Cortex of kidney (tissue), 1 donor: ENCODE data around the gene EPHB2.

Experiments used
- DNase-seq: peaks from one replicate; lab custom pipeline; 2025; lab: John Stamatoyannopoulos, UW

Gene EPHB2

GRCh38 chr1:22803833-22804232 lies 93.2 kb downstream of the EPHB2 start:
- DNase-seq: no peak

DNA sequence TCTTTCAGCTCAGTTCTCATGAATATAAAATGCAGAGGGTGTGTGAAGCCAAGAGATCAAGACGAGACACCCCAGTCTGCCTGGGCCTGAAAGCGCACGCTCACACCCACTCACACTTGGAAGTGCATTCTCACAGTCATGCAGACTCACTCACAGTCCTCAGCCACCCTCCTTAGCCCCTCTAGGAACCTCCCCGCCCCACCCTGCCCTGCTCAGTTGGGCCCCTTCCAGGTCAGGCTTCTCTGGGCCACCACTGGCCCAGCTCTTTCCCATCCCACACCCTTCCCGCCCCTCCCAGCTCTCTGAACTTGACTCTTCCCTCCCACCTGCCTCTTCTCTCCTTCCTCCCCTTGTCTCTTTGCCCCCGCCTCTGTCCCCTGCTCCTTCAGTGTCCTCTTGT lies 93.8 kb downstream of the EPHB2 start:
- DNase-seq: no peak

GRCh38 chr1:22804969-22805671 lies 94.5 kb downstream of the EPHB2 start:
- no peak for DNase-seq

DNA sequence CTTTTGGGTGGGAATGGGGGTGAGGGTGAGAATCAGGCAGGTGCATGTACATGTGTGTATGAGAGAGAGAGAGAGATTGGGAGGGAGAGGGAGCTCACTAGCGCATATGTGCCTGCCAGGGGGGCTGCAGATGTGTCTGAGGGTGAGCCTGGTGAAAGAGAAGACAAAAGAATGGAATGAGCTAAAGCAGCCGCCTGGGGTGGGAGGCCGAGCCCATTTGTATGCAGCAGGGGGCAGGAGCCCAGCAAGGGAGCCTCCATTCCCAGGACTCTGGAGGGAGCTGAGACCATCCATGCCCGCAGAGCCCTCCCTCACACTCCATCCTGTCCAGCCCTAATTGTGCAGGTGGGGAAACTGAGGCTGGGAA lies 95.0 kb downstream of the EPHB2 start:
- no peak for DNase-seq

GRCh38 chr1:22806584-22806983 lies 95.9 kb downstream of the EPHB2 start:
- no peak for DNase-seq

DNA sequence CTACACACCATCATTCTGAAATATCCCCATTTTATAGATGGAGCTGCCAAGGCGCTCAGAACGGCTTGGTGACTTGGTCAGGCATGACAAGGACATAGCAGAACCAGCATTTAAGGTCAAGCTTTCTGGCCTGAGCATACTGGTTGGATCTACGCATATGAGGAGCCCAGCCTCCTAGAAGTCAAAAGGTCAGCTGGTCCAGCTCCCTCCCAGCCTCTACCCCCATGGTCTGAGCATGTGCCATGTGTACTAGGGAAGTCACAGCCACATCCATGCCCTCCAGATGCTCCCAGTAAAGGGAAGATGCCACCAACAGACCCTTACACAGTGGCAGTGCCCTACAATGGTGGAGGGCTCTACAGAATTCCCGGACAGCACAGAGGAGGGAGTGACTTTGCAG lies 96.7 kb downstream of the EPHB2 start:
- no peak for DNase-seq

DNA sequence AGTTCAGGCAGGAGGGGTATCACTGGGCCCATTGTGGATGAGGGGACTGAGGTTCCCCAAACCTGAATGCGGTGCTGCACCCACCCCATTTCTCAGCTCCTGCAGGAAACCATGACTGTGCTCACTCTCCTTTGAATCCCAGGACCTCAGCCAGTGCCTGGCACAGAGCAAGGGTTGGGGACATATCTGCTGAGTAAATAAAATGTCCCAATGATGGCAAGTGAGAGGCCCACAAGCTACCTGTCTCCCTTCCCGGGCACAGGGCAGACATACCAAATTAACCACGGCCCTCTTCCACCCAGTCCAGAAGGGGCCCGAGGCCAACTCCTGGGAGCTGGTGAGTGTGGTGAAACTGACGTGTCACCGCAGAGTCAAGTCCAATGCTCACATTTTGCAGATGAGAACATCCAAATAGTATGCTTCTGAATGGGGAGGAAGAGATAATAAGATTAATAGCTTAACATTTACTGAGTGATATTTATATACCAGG lies 97.6 kb downstream of the EPHB2 start:
- no peak for DNase-seq

DNA sequence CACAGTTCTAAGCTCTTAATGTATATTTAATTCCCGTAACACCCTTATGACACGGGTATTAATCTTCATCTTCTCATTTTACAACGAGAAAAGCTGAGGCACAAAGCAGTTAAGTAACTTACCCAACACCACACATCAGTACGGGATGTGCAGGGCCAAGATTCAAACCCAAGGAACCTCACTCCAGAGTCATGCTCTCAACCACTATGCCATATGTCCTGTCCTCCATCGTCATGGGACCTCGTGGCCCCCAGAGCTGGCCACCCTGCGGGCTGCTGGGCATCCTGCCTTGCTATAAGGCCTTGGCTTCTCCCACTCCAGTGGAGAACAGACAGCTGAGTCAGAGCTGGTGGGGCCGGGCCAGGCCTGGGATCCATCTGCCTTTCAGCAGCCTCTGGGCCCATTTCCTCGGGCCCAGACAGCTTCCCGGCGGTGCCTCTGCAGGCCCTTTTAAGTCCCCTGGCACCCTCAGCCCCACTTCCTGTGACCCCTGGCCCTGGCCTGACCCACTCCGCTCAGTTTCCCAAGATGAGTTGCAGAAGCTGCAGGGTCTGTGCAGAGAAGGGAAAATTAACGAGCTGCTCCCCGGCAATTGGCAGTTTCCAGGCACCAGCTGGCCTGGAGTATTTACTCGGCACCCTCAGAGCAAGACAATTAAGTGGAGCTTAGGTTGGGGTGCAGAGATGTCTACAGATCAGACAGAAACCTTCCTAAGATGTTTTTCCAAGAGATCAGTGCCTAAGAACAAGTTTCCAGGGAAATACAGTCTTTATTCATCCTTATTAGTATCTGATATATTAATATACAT lies 98.2 kb downstream of the EPHB2 start:
- no peak for DNase-seq

GRCh38 chr1:22809783-22810182 lies 99.1 kb downstream of the EPHB2 start:
- DNase-seq: no peak

DNA sequence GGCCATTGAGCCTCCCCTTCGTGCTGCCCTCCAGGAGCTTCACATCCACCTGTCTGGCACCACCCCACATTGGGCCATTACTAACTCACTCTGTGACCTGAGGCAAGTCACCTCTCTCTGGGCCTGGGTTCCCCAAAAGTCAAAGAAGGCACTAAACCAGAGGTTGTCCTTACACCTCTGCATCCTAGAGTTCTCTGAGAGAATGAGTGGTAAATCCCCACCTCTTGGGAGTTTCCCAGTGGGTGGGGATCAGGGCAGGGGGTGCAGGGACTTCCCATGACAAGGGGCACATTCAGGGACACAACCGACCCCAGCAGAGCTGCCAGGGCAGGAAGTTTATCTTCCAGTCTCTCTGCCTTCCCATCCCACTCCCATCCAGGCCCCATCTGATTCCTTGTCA lies 99.7 kb downstream of the EPHB2 start:
- DNase-seq: no peak

GRCh38 chr1:22812092-22812880 lies 101.6 kb downstream of the EPHB2 start:
- no peak for DNase-seq

- DNase-seq: no peak
These were observed 102.6 kb downstream of the EPHB2 start for GRCh38 chr1:22812993-22813790.

DNA sequence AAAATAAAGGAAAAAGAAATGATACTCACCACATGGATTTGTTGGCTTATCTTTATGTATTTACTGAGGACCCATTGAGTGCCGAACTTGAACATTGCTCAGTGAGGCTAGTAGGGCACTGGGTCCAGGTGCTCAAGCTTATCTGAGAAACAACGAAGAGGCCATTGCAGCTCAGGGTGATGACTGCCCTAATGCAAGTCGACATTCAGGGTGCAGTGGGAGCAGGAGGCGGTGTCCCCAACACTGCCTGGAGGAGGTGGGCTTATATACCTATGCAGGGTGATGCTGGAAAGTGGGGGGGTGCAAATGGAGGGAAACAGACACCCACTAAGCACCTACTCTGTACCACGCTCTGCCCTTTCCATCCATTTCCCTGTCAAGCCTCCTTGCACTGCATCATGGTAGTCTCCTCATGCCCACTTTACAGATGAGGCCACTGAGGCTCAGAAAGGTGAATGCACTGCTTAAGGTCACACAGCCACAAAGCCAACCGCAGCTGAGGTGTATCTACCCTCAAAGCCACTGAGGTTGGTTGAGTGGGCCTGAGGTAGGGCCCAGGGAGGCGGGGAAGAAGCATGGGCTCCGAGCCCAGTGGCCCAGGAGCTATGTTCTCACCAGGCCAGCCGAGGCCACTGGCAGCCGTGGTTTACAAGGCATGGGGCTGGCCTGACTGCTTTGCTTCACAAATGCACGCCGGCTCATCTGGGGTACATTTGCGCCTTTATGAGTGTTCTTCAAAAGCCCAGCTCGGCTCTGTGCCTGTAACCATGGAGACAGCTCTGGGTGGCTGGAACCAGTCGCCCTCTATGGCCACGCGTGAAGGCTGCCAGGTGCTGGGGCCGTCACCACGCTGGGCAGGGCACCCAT lies 103.8 kb downstream of the EPHB2 start:
- DNase-seq: no peak

- DNase-seq: no peak
These were observed 104.4 kb downstream of the EPHB2 start for GRCh38 chr1:22815043-22815365.

- DNase-seq: no peak
These were observed 104.9 kb downstream of the EPHB2 start for GRCh38 chr1:22815421-22816066.

DNA sequence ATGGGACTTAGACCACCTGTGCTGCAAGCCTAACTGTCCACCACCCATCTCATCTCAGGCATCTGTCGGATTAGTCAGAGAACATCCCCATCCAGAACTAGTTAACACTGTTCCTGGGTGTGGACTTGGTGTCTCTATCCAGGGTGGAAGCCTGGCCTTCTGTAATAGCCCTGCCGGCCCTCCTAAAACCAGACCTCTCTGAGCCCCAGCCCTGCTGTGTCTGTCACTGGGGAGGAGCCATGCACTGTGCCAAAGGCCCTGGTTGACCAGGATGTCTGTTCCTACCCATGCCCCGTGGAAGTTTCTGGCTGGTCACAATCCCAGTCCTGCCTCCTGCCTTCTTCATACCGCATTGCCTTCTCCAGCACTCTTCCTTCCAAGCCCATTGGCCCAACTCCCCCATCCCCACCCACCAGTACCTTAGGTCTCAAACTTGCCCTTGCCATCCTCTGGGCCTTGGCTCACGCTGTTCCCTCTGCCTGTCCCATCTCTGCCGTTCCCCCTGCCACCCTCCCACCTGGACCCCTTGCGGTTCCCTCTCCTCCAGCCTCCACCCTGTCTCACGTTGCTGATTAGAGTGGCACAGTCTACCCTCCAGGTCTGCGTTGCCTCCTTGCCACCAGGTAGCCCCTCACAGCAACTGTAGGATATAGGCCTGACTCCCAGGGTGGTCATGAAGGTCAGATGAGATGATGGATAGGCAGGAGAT lies 105.6 kb downstream of the EPHB2 start:
- no peak for DNase-seq

GRCh38 chr1:22816803-22817202 lies 106.2 kb downstream of the EPHB2 start:
- no peak for DNase-seq

GRCh38 chr1:22817462-22817861 lies 106.8 kb downstream of the EPHB2 start:
- DNase-seq: no peak

GRCh38 chr1:22818061-22818770 lies 107.6 kb downstream of the EPHB2 start:
- DNase-seq: no peak
